GM20431 (cell line): Measurements from ENCODE around the gene HLA-DOB.
"Not testable (repeated sequence)": the region's sequence is repeated elsewhere in the genome, so short reads cannot be mapped to it uniquely, and the experiment has no call there.

Experiments
- in situ Hi-C: fragments of 300-500 bp; cut with MseI, MboI; formaldehyde crosslinking; loops from one replicate; pipeline ENCODE4 v1.15.0; 2020; ENCODE audit warnings: low sequenced_read_pairs; ENCODE audit not compliant: unreplicated experiment

HLA-DOB gene

DNA sequence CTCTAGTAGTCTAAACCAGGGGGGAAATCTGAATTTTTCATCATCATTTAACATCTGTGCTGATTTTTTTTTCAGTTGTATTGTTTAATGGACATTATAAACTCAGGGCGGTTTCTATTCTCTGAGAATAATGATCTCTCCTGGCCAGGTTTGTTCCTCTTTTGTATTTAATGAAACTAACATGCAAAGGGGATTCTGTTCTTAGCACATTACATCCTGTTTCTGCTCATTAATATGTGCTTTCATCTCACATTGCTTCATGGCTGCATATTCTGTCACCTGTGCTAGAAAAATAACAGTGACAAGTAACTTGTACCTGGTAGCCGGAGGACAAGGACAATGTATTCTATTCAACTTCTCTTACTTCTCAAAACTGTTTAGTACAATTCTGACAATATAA is 806 bp downstream of the HLA-DOB start:
- in situ Hi-C loops = no loop called here

GRCh38 chr6:32815115-32815514 is 1.7 kb downstream of the HLA-DOB start:
- in situ Hi-C loops = no loop called here

DNA sequence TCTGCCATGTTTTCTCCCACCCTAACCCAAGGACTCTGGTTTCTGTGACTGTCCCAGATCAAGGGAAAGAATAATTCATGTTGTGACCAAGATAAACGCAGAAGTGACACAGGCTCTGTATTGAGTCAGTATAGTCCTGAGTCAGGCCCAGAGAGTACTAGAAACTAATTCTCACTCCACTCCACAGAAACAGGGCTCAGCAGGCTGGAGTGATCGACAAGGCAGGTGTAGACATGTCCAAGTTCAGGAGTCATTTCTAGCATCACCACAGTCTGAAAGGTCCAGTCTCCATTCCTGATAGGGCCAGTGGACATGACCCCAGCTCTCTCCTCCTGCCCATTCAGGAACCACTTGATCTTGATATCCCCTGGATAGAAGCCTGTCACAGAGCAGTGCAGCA is 2.7 kb downstream of the HLA-DOB start:
- in situ Hi-C loops = no loop called here

DNA sequence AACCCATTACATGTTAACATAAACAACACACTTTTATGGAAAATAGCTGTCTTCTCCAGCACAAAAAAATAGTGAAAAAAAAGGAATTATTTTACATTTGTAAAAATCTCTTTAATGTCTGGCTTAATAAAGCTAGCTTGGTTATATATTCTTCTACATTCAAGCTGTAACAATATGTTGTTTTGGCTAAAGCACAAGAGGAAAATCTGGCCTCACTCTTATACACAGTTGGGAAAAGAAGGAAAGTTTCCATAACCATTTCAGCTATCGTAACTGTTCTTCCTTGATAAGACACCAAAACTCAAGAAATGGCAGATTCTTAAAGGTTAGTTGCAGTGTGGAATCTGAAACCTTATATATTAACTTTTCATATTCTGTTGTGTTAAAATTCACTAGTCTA is 7.6 kb downstream of the HLA-DOB start:
- in situ Hi-C loops = no loop called here

DNA sequence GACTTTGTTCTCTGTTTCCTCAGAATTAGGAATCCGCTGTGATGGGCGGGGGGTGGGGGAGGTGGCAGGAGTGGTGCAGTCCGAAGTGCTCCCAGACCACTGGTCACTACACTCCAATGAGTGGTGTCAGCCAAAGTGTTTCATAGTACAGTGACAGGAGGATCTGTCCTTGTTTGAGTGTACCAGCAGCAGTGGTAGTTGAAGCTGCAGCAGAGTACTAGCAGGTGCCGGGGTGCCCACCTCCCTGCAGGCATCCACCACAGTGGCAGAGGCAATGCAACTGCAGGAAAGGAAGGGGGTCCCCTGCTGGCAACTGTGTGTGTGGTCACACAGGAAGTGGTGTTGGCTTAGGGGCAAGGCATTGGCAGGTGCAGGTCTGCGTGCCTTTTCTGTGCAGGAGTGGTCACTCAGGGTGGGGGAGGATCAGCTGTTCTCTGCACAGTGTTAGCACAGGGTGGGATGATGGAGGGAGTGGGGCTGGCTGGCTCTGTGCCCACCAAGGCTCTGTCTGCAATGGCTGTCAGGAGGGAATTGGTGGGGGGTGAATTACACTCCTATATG is 9.7 kb downstream of the HLA-DOB start:
- in situ Hi-C loops = no loop called here

DNA sequence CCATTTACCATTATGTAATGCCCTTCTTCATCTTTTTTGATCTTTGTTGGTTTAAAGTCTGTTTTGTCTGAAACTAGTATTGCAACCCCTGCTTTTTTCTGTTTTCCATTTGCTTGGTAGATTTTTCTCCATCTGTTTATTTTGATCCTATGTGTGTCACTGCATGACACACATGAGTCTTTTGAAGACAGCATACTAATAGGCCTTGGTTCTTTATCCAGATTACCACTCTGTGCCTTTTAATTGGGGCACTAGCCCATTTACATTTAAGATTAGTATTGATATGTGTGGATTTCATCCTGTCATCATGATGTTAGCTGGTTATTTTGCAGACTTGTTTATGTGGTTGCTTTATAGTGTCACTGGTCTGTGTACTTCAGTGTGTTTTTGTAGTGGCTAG is 11.4 kb downstream of the HLA-DOB start:
- in situ Hi-C loops = not testable (repeated sequence)

GRCh38 chr6:32803416-32803815 is 13.4 kb downstream of the HLA-DOB start:
- in situ Hi-C loops = no loop called here

- in situ Hi-C loops = loop anchor here (10.0 kb wide), 1 partner anchor 385 kb away; no protein-coding TSS in a partner anchor
Measured at GRCh38 chr6:32799740-32800139, 17.1 kb downstream of the HLA-DOB start.

- in situ Hi-C loops = loop anchor here (10.0 kb wide), 1 partner anchor 384 kb away; no protein-coding TSS in a partner anchor
Measured at GRCh38 chr6:32799168-32799567, 17.6 kb downstream of the HLA-DOB start.

DNA sequence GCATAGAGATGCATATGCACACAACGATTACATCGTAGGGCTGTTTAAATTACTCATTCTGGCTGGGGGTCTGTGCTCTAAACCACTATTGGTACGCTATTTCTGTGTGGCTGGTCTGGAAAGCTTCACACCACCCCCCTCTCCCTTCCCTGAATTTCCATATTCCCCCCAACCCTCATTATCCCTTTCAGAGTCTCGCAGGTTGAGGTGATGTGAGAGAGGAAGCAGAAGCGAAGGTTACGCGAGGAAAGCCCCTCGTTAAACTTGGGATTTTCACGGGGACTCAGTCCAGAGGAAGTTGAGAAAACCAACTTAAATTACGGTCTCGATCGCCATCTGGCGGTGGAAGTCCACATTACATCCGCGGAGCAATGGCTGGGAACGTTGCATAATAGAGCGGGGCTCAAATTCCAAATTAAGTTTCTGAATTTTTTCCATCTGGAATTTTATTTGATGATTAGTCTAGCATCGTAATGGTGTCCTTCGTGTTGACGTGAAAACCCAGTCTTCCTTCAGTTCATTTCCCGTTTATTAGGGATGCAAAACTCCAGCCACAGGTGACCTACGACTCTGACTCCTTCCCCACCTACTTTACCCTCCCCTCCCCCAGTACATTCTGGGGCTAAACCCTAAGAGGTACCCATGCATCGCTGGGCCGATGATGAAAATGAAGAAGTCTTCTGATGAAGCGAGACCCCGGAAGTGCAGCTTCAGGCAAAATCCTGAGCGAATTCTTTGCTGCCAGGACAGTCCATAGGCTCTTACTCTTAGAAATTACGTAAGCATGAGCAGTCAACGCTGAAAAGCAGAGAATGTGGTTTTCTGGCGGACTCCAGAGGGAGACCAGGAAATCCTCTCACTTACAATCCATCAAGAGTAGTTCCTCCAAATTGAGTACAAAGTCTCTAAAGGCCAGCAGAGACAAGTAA is 19.7 kb downstream of the HLA-DOB start:
- in situ Hi-C loops = loop anchor here (10.0 kb wide), 1 partner anchor 382 kb away; no protein-coding TSS in a partner anchor

GRCh38 chr6:32794510-32794909 is 22.3 kb downstream of the HLA-DOB start:
- in situ Hi-C loops = loop anchor here (10.0 kb wide), 1 partner anchor 380 kb away; no protein-coding TSS in a partner anchor

- in situ Hi-C loops = loop anchor here (10.0 kb wide), 1 partner anchor 378 kb away; no protein-coding TSS in a partner anchor
Measured at GRCh38 chr6:32792901-32793435, 23.8 kb downstream of the HLA-DOB start.

GRCh38 chr6:32790306-32790705 is 26.5 kb downstream of the HLA-DOB start:
- in situ Hi-C loops = loop anchor here (10.0 kb wide), 1 partner anchor 376 kb away; no protein-coding TSS in a partner anchor

GRCh38 chr6:32785781-32786533 is 30.8 kb downstream of the HLA-DOB start:
- in situ Hi-C loops = no loop called here

DNA sequence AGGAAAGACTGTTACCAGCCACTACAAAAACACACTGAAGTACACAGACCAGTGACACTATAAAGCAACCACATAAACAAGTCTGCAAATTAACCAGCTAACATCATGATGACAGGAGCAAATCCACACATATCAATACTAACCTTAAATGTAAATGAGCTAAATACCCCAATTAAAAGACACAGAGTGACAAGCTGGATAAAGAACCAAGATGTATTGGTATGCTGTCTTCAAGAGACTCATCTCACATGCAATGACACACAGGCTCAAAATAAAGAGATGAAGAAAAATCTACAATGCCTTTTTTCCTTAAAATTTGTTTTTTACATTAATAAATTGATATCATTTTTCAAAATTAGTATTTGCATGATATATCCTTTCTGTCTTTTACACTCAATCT is 33.9 kb downstream of the HLA-DOB start:
- in situ Hi-C loops = not testable (repeated sequence)

DNA sequence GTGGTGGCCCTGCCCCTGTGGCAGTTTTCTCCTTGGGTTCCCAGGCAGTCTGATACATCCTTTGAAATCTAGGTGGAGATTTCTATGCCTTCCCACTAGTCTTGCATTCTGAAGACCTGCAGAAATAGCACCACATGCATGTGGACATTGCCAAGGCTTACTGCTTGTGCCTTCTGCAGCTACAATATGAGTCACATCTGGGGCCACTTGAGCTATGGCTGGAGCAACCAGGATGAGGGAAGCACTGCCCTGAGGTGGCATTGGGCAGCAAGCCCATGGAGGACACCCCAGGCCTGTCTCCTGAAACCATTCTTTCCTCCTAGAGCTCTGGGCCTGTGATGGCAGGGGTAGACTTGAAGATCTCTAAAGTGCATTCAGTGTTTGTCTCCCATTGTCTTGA is 37.8 kb downstream of the HLA-DOB start:
- in situ Hi-C loops = no loop called here

DNA sequence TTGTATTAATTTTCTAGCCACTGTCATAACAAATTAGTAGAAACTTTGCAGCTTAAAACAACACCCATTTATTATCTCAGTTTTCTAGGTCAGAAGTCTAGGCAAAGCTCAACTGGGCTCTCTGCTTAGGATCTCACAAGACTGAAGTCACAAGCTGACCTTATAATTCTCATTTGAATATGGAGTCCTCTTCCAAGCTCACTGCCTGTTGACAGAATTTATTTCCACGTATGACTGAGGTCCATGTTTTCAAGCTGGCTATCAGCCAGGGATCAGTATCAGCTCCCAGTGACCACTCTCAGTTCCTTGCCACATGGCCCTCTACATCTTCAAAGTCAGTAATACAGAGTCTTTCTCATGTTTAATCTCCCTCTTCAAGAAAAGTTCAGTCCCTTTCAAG is 41.7 kb downstream of the HLA-DOB start:
- in situ Hi-C loops = no loop called here

DNA sequence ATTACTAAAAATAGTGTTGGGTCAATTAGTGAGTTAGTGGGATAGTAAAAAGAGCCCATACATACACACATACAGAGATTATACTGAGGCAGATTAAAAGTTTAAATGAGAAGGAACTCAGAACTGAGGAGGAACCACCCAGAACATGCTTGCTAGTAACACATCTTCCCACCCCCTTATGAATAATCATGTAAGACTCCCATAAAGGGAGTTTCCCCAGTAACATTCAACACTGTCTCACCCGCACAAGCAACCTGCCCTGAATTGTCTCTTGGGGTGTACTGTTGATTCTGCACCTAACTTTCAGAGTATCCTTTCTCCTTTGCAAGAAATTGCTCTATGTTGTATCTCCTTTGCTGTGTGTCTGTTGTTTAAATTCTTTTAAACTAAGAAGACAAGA is 42.4 kb downstream of the HLA-DOB start:
- in situ Hi-C loops = no loop called here

DNA sequence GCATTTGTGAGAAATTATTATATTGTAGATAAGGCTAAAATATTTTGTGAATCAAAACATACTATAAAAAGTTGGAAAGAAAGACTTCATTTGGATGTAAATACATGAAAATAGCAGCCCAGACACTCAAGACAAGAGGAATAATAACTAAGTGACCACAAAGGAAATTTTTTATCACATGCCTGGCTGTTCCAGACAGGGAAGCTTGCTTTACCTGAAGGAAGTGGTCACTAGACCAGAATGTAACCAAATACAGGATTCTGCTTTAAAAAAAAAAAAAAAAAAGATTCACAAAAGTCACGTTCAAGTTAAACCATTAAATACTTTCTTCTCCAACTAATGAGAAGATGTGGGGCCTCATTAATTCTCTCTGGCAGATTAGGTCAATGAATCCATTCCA is 44.1 kb downstream of the HLA-DOB start:
- in situ Hi-C loops = no loop called here

DNA sequence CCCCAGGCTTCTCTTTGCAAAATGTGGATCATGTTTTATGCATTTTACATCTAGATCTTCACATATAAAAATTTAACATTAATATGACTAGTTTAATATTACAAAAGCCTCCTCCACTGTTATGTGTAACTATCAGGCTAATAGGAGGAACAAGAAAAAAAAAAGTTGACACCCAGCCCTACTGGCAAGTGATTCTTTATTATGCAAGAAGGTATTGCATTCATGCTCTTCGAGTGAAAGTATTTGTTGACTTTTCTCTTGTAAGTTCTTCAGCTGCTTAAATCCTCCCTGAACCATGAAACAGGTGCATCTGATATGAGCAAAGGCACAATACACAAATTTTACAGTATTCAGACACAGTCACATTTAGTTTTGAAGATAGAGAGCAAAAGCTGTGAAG is 52.8 kb downstream of the HLA-DOB start:
- in situ Hi-C loops = no loop called here
